Mesodermal cell (in vitro differentiated cells): ENCODE measurements around the gene GPATCH2L.
A peak's percentile ranks its signal among the peaks of the same experiment; 100 is the strongest.

ENCODE experiments used
- H3K27ac ChIP-seq: 2 replicates; pipeline ENCODE4 v1.7.0; 2013; ENCODE audit warnings: mild to moderate bottlenecking, low read depth, low read length, moderate library complexity; ENCODE audit not compliant: severe bottlenecking
- H3K36me3 ChIP-seq: 2 replicates; pipeline ENCODE4 v1.7.1; 2013; ENCODE audit warnings: mild to moderate bottlenecking, low read length, moderate library complexity; ENCODE audit not compliant: control insufficient read depth, insufficient read depth
- H3K4me1 ChIP-seq: one replicate; pipeline ENCODE4 v1.7.1; 2013; ENCODE audit warnings: mild to moderate bottlenecking, low read length; ENCODE audit not compliant: insufficient read depth, control insufficient read depth, poor library complexity, severe bottlenecking
- H3K4me3 ChIP-seq: 2 replicates; pipeline ENCODE4 v1.7.0; 2013; ENCODE audit warnings: low read length, control low read depth, mild to moderate bottlenecking; ENCODE audit not compliant: insufficient read depth, poor library complexity, severe bottlenecking; ENCODE audit errors: extremely low read depth
- H3K9me3 ChIP-seq: 2 replicates; pipeline ENCODE4 v1.7.1; 2013; ENCODE audit warnings: mild to moderate bottlenecking, low read length, moderate library complexity; ENCODE audit not compliant: control insufficient read depth
- WGBS, 2 experiments: methylation state at CpG; one replicate each; pipeline ENCODE4 v1.1.5; 2013; ENCODE audit warnings: missing lambda C conversion rate in 2 of 2; ENCODE audit not compliant: insufficient coverage in 2 of 2; 5-methylcytosine and 5-hydroxymethylcytosine counted together

The GPATCH2L gene

DNA sequence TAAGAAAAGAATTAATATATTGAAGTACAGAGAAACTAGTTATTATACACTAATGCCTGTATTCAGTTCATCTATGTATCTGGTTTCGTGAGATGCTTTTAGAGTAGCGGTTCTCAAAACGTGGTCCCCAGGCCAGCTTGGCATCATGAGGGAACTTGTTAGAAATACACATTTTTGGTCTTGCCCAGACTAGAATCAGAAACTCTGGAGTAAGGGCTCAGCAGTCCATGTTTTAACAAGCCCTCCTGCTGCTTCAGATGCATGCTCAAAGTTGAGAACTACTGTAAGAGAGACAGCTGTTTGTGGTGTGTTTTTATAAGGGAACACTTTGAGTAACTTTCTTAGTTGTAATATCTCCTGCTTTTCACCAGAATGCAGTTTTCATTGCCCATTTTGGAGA is 18.1 kb downstream of the GPATCH2L start:
- Histone ChIP-seq H3K4me3 (no peak overlapping the region), H3K36me3 (peaks cover 89% of the 10 kb centered on the region)
- WGBS, 2 experiments = 90 to 93% methylated on average over 3 of the region's 3 CpGs

GRCh38 chr14:76174982-76175381 is 23.3 kb downstream of the GPATCH2L start:
- Histone ChIP-seq H3K4me3 (no peak overlapping the region), H3K36me3 (peaks cover 96% of the 10 kb centered on the region)
- no CpG with 5 or more reads among the region's 2 CpGs for whole genome bisulfite sequencing, 2 experiments

More for the DNA sequence above, 18.1 kb downstream of the GPATCH2L start:
- Histone ChIP-seq H3K4me1 (no peaks in the 10 kb centered on the region), H3K27ac (no peak overlapping the region), H3K9me3 (no peaks in the 10 kb centered on the region)

DNA sequence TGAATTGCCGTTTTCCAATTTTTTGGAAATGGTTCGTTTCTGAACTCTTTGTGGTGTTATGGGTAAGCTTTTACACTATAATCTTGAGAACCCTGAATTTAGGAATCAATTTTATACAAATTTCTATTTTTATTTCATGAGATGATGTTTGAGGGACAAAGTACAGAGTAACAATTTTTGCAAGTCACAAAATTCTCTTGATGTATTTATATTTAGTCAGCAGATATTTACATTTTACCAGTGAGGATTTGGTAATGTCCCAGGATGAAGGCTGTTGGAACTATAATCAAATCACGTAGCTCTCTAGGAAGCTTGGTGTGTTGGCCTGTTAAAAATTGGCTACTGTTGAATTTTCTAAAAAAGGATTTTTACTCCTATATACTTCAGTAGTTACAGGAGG is 24.2 kb downstream of the GPATCH2L start:
- Histone ChIP-seq H3K36me3 (peaks cover 96% of the 10 kb centered on the region), H3K27ac (no peak overlapping the region), H3K4me1 (no peaks in the 10 kb centered on the region), H3K9me3 (no peaks in the 10 kb centered on the region), H3K4me3 (no peak overlapping the region)
- no CpG with 5 or more reads among the region's 3 CpGs for WGBS, 2 experiments

More at GRCh38 chr14:76174982-76175381, 23.3 kb downstream of the GPATCH2L start:
- H3K9me3 ChIP-seq = no peaks in the 10 kb centered on the region
- H3K4me1 ChIP-seq = no peaks in the 10 kb centered on the region
- H3K27ac ChIP-seq = no peak overlapping the region

DNA sequence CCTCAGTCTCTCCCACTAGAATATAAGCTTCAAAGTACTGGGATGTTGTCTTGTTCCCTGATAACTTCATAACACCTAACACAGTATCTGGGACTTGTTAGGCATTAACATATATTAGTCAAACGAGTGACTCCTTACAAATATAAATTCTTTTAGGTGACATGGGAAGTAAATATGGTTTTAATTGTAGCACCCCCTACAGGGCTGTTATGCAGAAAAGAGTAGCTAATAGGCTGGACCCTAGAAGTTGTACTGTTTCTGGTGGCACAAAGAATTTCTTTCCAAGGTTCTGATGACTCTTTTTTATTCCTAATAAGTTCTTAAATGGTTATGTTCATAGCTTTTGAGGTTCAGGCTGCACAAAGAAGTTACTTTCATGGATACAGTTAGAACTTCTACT is 29.8 kb downstream of the GPATCH2L start:
- Histone ChIP-seq H3K4me3 (no peak overlapping the region), H3K36me3 (peaks cover 90% of the 10 kb centered on the region), H3K4me1 (no peaks in the 10 kb centered on the region), H3K27ac (no peak overlapping the region), H3K9me3 (no peaks in the 10 kb centered on the region)
- no CpG with 5 or more reads among the region's 1 CpG for WGBS, 2 experiments

GRCh38 chr14:76186308-76187027 is 34.7 kb downstream of the GPATCH2L start:
- H3K4me3 ChIP-seq = no peak overlapping the region
- WGBS, 2 experiments = 83 to 93% methylated on average over 2 to 3 of the region's 4 CpGs
- H3K9me3 ChIP-seq = no peaks in the 10 kb centered on the region
- peak overlapping the region; percentile 3 for H3K27ac ChIP-seq
- H3K36me3 ChIP-seq = peaks cover 73% of the 10 kb centered on the region
- H3K4me1 ChIP-seq = no peaks in the 10 kb centered on the region

DNA sequence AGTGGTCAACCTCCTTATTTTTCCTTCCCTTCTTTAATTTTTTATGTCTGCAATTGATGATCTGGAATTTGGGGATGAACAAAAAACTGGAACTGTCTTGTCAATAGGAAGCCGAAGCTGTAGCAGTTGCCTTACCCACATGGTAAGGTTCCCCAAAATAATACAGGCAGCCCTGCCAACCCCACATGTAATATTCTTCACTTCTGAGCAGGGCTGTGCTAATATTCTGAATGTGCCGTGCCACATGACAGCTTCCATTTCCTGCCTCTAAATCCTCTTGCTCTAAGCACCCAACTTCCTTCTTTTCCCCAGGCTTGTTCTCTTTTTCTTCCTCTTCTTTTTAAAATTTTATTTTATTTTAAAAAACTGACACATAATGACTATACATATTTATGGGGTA is 39.6 kb downstream of the GPATCH2L start:
- Histone ChIP-seq H3K4me3 (no peak overlapping the region), H3K27ac (no peak overlapping the region), H3K36me3 (peaks cover 70% of the 10 kb centered on the region), H3K9me3 (no peaks in the 10 kb centered on the region), H3K4me1 (peaks cover 5% of the 10 kb centered on the region)
- WGBS, 2 experiments = 100% methylated on average over 1 of the region's 2 CpGs

DNA sequence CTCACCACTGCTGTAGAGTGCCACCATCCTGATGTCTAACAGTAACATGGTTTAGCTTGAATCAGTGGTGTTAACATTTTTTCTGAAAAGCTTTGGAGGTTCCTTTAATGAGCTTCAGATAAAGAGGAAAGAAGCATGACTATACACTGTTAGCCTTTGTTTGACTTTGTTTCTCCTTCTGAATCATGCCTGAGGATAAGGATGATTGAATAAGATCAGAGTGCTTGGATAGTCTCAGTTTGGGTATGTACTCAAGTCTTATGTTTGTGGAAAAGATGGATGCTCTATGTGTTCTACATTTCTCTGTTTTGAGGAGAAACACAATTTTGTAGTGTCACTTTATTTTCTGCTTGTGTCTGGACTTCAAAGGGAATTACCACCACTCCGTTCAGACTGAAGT is 42.0 kb downstream of the GPATCH2L start:
- Histone ChIP-seq H3K36me3 (peaks cover 78% of the 10 kb centered on the region), H3K27ac (peak overlapping the region; percentile 10), H3K4me3 (no peak overlapping the region), H3K9me3 (no peaks in the 10 kb centered on the region), H3K4me1 (peaks cover 5% of the 10 kb centered on the region)
- WGBS, 2 experiments = 100% methylated on average over 1 of the region's 1 CpG; no CpG with 5 or more reads in 1 of the 2 experiments

GRCh38 chr14:76194327-76194726 is 42.6 kb downstream of the GPATCH2L start:
- Histone ChIP-seq H3K4me3 (no peak overlapping the region), H3K4me1 (peaks cover 5% of the 10 kb centered on the region), H3K27ac (no peak overlapping the region), H3K9me3 (no peaks in the 10 kb centered on the region), H3K36me3 (peaks cover 80% of the 10 kb centered on the region)
- WGBS, 2 experiments = 51% methylated on average over 3 of the region's 3 CpGs; no CpG with 5 or more reads in 1 of the 2 experiments

DNA sequence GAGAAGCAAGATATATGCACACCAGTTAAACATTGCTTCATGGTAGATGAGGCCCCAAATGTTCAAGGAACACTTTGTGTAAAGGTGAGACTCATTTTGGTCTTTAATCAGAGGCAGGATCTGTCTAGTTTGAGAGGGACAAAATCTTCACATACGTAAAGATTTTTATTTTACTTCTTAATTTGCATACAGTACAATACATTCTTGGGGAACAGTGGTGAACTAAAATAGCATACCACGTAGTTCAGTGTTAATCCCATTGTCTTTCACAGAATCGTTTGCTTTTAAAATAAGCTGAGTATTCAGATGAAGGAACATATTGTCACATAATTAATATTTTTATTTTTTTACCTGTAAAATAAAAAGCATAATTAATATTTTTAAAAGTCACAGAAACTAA is 43.3 kb downstream of the GPATCH2L start:
- no peak overlapping the region for H3K27ac ChIP-seq
- no peak overlapping the region for H3K4me3 ChIP-seq
- WGBS, 2 experiments = 100% methylated on average over 1 of the region's 3 CpGs; no CpG with 5 or more reads in 1 of the 2 experiments
- H3K4me1 ChIP-seq = peaks cover 5% of the 10 kb centered on the region
- no peaks in the 10 kb centered on the region for H3K9me3 ChIP-seq
- peaks cover 81% of the 10 kb centered on the region for H3K36me3 ChIP-seq

GRCh38 chr14:76196980-76197695 is 45.4 kb downstream of the GPATCH2L start:
- H3K27ac ChIP-seq = no peak overlapping the region
- WGBS, 2 experiments = 90 to 100% methylated on average over 2 of the region's 4 CpGs
- H3K4me3 ChIP-seq = no peak overlapping the region
- peaks cover 5% of the 10 kb centered on the region for H3K4me1 ChIP-seq
- H3K36me3 ChIP-seq = peaks cover 81% of the 10 kb centered on the region
- H3K9me3 ChIP-seq = no peaks in the 10 kb centered on the region

DNA sequence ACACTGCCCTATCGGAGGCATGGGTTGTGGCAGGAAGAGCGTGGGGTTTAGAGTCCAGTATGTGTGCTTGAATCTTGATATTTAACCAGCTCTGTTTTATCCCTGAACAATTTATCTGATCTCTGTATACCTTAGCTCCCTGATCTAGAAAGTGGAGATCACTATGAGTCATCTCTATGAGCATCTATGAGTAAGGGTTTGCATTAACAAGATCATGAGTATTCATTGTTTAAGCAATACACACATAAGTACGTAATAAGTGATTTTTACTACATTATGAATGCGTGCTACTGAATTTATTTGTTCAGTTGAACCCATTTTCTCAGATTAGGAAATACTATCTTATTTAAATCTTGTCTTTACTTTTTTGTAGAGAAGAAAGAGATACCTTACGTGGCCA is 49.4 kb downstream of the GPATCH2L start:
- 100% methylated on average over 1 of the region's 5 CpGs; no CpG with 5 or more reads in 1 of the 2 experiments for WGBS, 2 experiments
- H3K4me3 ChIP-seq = no peak overlapping the region
- H3K36me3 ChIP-seq = peaks cover 76% of the 10 kb centered on the region
- H3K9me3 ChIP-seq = no peaks in the 10 kb centered on the region
- no peak overlapping the region for H3K27ac ChIP-seq
- H3K4me1 ChIP-seq = no peaks in the 10 kb centered on the region
